H1 (cell line): Measurements from ENCODE around the gene IFI27L1. TPM values are rescaled to one million over a fixed set of nuclear protein-coding genes. Genes with fewer than 3 reads are reported as not detected.

Experiments used
- CBX8 ChIP-seq: fragments of 300-800, 300-1000 bp; sonication (generic); IDR thresholded peaks from 2 replicates; pipeline ENCODE4 v1.7.1; 2016; ENCODE audit warnings: low read depth, low read length, borderline replicate concordance
- KDM5A ChIP-seq: fragments of 200-600 bp; IDR thresholded peaks from 2 replicates; pipeline ENCODE4 v1.7.1; 2012; ENCODE audit warnings: mild to moderate bottlenecking, low read length, inconsistent platforms, mixed read lengths
- POU5F1 ChIP-seq: IDR thresholded peaks from 2 replicates; pipeline ENCODE4 v1.6.1; 2011; ENCODE audit warnings: low read depth, mild to moderate bottlenecking, low read length, moderate library complexity
- RBBP5 ChIP-seq: IDR thresholded peaks from 2 replicates; pipeline ENCODE4 v1.7.1; 2012; ENCODE audit warnings: low read depth, mild to moderate bottlenecking, inconsistent platforms, low read length, moderate library complexity, borderline replicate concordance
- RNF2 ChIP-seq: fragments of 200-900, 300-1000 bp; sonication (generic); IDR thresholded peaks from 2 replicates; pipeline ENCODE4 v1.7.1; 2016; ENCODE audit warnings: borderline replicate concordance, low read depth, mild to moderate bottlenecking, antibody characterized with exemption, low read length; ENCODE audit not compliant: poor library complexity, severe bottlenecking; ENCODE audit errors: missing control alignments
- RXRA ChIP-seq: IDR thresholded peaks from 2 replicates; pipeline ENCODE4 v1.6.1; 2011; ENCODE audit warnings: low read depth, mild to moderate bottlenecking, low read length, moderate library complexity; ENCODE audit not compliant: insufficient read depth
- SUZ12 ChIP-seq: fragments of 200-600 bp; sonication (generic); IDR thresholded peaks from 2 replicates; pipeline ENCODE4 v1.6.1; 2012; ENCODE audit warnings: mild to moderate bottlenecking, inconsistent platforms, low read length, moderate library complexity, mixed read lengths
- TBP ChIP-seq: IDR thresholded peaks from 2 replicates; pipeline ENCODE4 v1.6.1; 2011; ENCODE audit warnings: low read depth, low read length, improper control_type of control experiment
- polyA plus RNA-seq, 7 experiments: library from polyadenylated mRNA; depleted of rRNA in 3 of 7; stranded (reverse) in 5 of 7; unstranded in 2 of 7; fragments of >200 nt in 5 of 7; fragments of 200-250 nt in 2 of 7; gene quantifications; 1 replicate in 5 of 7; 2 replicates in 1 of 7; 4 replicates in 1 of 7; pipeline versions ENCODE4 v1.2.1 to v1.2.3, GENCODE V29; 2011 to 2013; ENCODE audit warnings: missing spikeins in 2 of 7, mixed read lengths in 2 of 7
- total RNA-seq: library from RNA; stranded (reverse); fragmentation: NEBNext Ultra II Directional; extraction: Animal tissue kit (Norgen Biotek cat#: 25700); gene quantifications from 2 replicates; pipeline ENCODE4 v1.2.1, GENCODE V29; 2021
- TF ChIP-seq, protein P1 (sequence below): fragments of 300-600 bp; sonication (generic); IDR thresholded peaks from 2 replicates; pipeline ENCODE4 v1.7.1; 2012; ENCODE audit warnings: low read length, moderate library complexity, mild to moderate bottlenecking, inconsistent platforms; ENCODE audit not compliant: insufficient replicate concordance
- TF ChIP-seq, protein P2 (sequence below): IDR thresholded peaks from 2 replicates; pipeline ENCODE4 v1.6.1; 2011; ENCODE audit warnings: low read length, improper control_type of control experiment

The IFI27L1 gene
- total and polyA plus RNA-seq, 2 of the 8 experiments (the other 6 are each of a cell fraction or from before 2014, with no cell fraction given), result 21.2 to 30.5 TPM

DNA sequence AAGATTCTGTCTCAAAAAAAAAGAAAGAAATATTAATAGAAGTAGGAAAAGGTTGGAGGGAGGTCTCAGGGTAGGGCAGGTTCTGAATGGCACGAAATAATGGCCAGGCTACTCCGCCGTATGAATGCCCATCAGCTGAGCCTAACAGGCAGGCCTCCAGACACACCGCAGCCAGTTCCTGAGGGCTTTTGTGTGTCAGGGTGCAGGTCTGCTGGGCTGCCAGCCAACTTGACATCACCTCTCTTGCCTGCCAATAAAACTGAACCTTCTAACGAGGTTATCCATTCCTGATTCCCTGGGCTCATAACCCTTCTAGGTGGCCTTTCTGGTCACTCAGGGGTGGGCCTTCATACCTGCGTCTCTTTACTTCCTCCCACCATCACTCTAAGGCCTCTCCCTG is 32.4 kb downstream of the IFI27L1 start (continued):
- TF ChIP-seq, protein P1, sequence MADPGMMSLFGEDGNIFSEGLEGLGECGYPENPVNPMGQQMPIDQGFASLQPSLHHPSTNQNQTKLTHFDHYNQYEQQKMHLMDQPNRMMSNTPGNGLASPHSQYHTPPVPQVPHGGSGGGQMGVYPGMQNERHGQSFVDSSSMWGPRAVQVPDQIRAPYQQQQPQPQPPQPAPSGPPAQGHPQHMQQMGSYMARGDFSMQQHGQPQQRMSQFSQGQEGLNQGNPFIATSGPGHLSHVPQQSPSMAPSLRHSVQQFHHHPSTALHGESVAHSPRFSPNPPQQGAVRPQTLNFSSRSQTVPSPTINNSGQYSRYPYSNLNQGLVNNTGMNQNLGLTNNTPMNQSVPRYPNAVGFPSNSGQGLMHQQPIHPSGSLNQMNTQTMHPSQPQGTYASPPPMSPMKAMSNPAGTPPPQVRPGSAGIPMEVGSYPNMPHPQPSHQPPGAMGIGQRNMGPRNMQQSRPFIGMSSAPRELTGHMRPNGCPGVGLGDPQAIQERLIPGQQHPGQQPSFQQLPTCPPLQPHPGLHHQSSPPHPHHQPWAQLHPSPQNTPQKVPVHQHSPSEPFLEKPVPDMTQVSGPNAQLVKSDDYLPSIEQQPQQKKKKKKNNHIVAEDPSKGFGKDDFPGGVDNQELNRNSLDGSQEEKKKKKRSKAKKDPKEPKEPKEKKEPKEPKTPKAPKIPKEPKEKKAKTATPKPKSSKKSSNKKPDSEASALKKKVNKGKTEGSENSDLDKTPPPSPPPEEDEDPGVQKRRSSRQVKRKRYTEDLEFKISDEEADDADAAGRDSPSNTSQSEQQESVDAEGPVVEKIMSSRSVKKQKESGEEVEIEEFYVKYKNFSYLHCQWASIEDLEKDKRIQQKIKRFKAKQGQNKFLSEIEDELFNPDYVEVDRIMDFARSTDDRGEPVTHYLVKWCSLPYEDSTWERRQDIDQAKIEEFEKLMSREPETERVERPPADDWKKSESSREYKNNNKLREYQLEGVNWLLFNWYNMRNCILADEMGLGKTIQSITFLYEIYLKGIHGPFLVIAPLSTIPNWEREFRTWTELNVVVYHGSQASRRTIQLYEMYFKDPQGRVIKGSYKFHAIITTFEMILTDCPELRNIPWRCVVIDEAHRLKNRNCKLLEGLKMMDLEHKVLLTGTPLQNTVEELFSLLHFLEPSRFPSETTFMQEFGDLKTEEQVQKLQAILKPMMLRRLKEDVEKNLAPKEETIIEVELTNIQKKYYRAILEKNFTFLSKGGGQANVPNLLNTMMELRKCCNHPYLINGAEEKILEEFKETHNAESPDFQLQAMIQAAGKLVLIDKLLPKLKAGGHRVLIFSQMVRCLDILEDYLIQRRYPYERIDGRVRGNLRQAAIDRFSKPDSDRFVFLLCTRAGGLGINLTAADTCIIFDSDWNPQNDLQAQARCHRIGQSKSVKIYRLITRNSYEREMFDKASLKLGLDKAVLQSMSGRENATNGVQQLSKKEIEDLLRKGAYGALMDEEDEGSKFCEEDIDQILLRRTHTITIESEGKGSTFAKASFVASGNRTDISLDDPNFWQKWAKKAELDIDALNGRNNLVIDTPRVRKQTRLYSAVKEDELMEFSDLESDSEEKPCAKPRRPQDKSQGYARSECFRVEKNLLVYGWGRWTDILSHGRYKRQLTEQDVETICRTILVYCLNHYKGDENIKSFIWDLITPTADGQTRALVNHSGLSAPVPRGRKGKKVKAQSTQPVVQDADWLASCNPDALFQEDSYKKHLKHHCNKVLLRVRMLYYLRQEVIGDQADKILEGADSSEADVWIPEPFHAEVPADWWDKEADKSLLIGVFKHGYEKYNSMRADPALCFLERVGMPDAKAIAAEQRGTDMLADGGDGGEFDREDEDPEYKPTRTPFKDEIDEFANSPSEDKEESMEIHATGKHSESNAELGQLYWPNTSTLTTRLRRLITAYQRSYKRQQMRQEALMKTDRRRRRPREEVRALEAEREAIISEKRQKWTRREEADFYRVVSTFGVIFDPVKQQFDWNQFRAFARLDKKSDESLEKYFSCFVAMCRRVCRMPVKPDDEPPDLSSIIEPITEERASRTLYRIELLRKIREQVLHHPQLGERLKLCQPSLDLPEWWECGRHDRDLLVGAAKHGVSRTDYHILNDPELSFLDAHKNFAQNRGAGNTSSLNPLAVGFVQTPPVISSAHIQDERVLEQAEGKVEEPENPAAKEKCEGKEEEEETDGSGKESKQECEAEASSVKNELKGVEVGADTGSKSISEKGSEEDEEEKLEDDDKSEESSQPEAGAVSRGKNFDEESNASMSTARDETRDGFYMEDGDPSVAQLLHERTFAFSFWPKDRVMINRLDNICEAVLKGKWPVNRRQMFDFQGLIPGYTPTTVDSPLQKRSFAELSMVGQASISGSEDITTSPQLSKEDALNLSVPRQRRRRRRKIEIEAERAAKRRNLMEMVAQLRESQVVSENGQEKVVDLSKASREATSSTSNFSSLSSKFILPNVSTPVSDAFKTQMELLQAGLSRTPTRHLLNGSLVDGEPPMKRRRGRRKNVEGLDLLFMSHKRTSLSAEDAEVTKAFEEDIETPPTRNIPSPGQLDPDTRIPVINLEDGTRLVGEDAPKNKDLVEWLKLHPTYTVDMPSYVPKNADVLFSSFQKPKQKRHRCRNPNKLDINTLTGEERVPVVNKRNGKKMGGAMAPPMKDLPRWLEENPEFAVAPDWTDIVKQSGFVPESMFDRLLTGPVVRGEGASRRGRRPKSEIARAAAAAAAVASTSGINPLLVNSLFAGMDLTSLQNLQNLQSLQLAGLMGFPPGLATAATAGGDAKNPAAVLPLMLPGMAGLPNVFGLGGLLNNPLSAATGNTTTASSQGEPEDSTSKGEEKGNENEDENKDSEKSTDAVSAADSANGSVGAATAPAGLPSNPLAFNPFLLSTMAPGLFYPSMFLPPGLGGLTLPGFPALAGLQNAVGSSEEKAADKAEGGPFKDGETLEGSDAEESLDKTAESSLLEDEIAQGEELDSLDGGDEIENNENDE, result no peak
- TF ChIP-seq, protein P2, sequence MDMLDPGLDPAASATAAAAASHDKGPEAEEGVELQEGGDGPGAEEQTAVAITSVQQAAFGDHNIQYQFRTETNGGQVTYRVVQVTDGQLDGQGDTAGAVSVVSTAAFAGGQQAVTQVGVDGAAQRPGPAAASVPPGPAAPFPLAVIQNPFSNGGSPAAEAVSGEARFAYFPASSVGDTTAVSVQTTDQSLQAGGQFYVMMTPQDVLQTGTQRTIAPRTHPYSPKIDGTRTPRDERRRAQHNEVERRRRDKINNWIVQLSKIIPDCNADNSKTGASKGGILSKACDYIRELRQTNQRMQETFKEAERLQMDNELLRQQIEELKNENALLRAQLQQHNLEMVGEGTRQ, result no peak
- TF ChIP-seq RXRA (no peak), KDM5A (no peak), RBBP5 (no peak), SUZ12 (no peak), POU5F1 (no peak), CBX8 (no peak), TBP (no peak), RNF2 (no peak)
